Loucy (cell line): ENCODE measurements around the gene C11orf42.

ENCODE experiments used
- EZH2phosphoT487 ChIP-seq: fragments of 200-600 bp; IDR thresholded peaks from 2 replicates; pipeline ENCODE4 v1.6.1; 2018; ENCODE audit warnings: antibody characterized with exemption, mild to moderate bottlenecking, moderate library complexity, borderline replicate concordance
- TF ChIP-seq, protein P1 (sequence below): fragments of 200-600 bp; sonication (generic); conservative IDR thresholded peaks from 2 replicates; pipeline ENCODE4 v1.5.1; 2014; ENCODE audit warnings: mild to moderate bottlenecking, antibody characterized with exemption, low read length

DNA sequence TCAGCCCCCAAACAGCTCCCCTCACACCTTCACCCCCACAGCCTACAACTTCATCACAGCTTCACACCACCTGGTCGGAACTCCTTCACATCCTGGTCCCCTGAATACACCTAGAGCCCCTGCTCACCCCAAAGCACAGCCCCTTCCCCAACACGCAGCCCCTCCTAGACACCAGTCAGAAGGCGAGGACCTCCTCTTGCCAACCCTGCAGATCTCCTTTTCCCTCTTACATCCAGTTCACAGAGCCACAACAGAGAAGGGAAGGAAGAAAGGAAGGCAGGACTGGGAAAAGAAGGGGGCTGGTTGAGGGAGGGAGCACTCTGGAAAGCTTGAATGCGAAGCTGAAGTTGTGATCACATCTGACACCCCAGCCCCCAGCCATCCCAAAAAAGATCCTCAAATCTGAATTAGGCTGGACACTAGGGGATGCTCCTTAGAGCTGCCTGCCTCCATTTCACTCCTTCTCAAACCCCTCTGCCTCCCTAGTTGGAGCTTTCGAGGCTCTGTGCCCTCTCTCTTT lies 54.9 kb downstream of the C11orf42 start:
- TF ChIP-seq, protein P1, sequence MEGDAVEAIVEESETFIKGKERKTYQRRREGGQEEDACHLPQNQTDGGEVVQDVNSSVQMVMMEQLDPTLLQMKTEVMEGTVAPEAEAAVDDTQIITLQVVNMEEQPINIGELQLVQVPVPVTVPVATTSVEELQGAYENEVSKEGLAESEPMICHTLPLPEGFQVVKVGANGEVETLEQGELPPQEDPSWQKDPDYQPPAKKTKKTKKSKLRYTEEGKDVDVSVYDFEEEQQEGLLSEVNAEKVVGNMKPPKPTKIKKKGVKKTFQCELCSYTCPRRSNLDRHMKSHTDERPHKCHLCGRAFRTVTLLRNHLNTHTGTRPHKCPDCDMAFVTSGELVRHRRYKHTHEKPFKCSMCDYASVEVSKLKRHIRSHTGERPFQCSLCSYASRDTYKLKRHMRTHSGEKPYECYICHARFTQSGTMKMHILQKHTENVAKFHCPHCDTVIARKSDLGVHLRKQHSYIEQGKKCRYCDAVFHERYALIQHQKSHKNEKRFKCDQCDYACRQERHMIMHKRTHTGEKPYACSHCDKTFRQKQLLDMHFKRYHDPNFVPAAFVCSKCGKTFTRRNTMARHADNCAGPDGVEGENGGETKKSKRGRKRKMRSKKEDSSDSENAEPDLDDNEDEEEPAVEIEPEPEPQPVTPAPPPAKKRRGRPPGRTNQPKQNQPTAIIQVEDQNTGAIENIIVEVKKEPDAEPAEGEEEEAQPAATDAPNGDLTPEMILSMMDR = no peak
- no peak for TF ChIP-seq EZH2phosphoT487
